Measurements from ENCODE around the gene VILL. TPM values are rescaled to one million over a fixed set of nuclear protein-coding genes. Genes with fewer than 3 reads are reported as not detected.

The VILL gene
- total and polyA plus RNA-seq, 2 of the 8 experiments (the other 6 are each of a cell fraction or from before 2014, with no cell fraction given): 4.1 to 4.2 TPM

DNA sequence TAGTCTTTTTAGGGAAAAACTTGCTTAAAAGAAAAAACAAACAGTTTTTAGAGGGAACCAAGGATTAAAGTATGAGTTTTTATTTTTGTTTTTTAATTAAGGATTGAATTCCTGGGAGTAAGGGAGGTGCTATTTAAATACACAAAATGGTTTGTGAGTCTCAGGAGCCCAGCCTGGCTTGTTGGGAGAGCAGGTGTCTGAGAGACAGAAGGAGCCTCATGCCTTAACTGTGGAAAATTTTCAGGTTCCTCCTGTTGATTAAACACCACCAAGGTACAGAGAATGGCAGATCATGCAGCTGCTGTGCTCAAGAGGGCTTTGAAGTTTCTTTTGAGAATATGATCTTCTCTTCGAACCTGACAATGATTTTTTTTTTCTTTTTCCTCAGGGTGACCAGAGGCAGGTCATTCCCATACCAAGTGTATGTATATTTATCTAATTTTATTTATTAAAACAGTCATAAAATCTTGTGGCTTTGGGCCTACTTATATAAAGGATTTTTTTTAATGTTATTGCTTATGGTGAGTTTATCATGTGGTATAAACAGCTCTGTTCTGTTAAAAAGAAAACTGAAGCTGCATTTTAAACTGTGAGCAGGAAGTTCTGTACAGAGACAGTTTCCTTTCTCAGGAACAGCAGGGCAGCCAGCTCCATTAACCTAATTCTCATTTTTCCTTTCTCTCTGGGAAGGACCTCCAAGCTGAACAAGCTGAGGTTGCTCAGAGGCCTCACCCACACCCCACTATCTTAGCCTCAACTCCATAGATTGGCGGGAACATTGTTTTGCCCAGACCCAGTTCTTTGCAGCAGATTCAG, 33.7 kb upstream of the VILL start (continued):
- TF ChIP-seq, protein P1, sequence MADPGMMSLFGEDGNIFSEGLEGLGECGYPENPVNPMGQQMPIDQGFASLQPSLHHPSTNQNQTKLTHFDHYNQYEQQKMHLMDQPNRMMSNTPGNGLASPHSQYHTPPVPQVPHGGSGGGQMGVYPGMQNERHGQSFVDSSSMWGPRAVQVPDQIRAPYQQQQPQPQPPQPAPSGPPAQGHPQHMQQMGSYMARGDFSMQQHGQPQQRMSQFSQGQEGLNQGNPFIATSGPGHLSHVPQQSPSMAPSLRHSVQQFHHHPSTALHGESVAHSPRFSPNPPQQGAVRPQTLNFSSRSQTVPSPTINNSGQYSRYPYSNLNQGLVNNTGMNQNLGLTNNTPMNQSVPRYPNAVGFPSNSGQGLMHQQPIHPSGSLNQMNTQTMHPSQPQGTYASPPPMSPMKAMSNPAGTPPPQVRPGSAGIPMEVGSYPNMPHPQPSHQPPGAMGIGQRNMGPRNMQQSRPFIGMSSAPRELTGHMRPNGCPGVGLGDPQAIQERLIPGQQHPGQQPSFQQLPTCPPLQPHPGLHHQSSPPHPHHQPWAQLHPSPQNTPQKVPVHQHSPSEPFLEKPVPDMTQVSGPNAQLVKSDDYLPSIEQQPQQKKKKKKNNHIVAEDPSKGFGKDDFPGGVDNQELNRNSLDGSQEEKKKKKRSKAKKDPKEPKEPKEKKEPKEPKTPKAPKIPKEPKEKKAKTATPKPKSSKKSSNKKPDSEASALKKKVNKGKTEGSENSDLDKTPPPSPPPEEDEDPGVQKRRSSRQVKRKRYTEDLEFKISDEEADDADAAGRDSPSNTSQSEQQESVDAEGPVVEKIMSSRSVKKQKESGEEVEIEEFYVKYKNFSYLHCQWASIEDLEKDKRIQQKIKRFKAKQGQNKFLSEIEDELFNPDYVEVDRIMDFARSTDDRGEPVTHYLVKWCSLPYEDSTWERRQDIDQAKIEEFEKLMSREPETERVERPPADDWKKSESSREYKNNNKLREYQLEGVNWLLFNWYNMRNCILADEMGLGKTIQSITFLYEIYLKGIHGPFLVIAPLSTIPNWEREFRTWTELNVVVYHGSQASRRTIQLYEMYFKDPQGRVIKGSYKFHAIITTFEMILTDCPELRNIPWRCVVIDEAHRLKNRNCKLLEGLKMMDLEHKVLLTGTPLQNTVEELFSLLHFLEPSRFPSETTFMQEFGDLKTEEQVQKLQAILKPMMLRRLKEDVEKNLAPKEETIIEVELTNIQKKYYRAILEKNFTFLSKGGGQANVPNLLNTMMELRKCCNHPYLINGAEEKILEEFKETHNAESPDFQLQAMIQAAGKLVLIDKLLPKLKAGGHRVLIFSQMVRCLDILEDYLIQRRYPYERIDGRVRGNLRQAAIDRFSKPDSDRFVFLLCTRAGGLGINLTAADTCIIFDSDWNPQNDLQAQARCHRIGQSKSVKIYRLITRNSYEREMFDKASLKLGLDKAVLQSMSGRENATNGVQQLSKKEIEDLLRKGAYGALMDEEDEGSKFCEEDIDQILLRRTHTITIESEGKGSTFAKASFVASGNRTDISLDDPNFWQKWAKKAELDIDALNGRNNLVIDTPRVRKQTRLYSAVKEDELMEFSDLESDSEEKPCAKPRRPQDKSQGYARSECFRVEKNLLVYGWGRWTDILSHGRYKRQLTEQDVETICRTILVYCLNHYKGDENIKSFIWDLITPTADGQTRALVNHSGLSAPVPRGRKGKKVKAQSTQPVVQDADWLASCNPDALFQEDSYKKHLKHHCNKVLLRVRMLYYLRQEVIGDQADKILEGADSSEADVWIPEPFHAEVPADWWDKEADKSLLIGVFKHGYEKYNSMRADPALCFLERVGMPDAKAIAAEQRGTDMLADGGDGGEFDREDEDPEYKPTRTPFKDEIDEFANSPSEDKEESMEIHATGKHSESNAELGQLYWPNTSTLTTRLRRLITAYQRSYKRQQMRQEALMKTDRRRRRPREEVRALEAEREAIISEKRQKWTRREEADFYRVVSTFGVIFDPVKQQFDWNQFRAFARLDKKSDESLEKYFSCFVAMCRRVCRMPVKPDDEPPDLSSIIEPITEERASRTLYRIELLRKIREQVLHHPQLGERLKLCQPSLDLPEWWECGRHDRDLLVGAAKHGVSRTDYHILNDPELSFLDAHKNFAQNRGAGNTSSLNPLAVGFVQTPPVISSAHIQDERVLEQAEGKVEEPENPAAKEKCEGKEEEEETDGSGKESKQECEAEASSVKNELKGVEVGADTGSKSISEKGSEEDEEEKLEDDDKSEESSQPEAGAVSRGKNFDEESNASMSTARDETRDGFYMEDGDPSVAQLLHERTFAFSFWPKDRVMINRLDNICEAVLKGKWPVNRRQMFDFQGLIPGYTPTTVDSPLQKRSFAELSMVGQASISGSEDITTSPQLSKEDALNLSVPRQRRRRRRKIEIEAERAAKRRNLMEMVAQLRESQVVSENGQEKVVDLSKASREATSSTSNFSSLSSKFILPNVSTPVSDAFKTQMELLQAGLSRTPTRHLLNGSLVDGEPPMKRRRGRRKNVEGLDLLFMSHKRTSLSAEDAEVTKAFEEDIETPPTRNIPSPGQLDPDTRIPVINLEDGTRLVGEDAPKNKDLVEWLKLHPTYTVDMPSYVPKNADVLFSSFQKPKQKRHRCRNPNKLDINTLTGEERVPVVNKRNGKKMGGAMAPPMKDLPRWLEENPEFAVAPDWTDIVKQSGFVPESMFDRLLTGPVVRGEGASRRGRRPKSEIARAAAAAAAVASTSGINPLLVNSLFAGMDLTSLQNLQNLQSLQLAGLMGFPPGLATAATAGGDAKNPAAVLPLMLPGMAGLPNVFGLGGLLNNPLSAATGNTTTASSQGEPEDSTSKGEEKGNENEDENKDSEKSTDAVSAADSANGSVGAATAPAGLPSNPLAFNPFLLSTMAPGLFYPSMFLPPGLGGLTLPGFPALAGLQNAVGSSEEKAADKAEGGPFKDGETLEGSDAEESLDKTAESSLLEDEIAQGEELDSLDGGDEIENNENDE (IDR thresholded peaks at IDR 0.05; ENCODE audit: insufficient replicate concordance, low read length): no peak
